ENCODE results near the gene NACC1.

Gene NACC1

GRCh38 chr19:13152974-13153568, 35.0 kb downstream of the NACC1 start (continued):
- TF ChIP-seq ZNF391 (tag by site-specific recombination; IDR thresholded peaks at IDR 0.05; ENCODE audit: borderline replicate concordance, low read depth) (peak; percentile 92; the same call in 1 of the 2 replicates), KLF1 (tag by site-specific recombination; IDR thresholded peaks at IDR 0.05) (peak; percentile 74), ZNF843 (tag by site-specific recombination; IDR thresholded peaks at IDR 0.05) (peak; percentile 82), OVOL3 (tag by site-specific recombination; IDR thresholded peaks at IDR 0.05) (peak; percentile 51; the same call in 1 of the 2 replicates), ZNF274 (IDR thresholded peaks at IDR 0.05; ENCODE audit: low read length) (no peak), ZNF274 (tag by site-specific recombination; IDR thresholded peaks at IDR 0.05; ENCODE audit: borderline replicate concordance) (no peak), EGR2 (tag by site-specific recombination; IDR thresholded peaks at IDR 0.05; ENCODE audit: low read depth) (peak; percentile 79), ZBTB7A (tag by site-specific recombination; IDR thresholded peaks at IDR 0.05; ENCODE audit: low read depth) (peak; percentile 78), ZFP37 (tag by site-specific recombination; IDR thresholded peaks at IDR 0.05) (peak; percentile 97), ZNF624 (tag by site-specific recombination; IDR thresholded peaks at IDR 0.05) (no peak; the same call in 1 of the 2 replicates), ZNF10 (tag by site-specific recombination; IDR thresholded peaks at IDR 0.05) (peak; percentile 38; the same call in 1 of the 2 replicates), ZNF404 (tag by site-specific recombination; IDR thresholded peaks at IDR 0.05) (peak; percentile 22; the same call in 1 of the 2 replicates), ZBTB21 (tag by site-specific recombination; IDR thresholded peaks at IDR 0.05) (peak; percentile 94), PRDM1 (tag by site-specific recombination; IDR thresholded peaks at IDR 0.05) (no peak), ZNF658 (tag by site-specific recombination; IDR thresholded peaks at IDR 0.05) (no peak), ZNF530 (tag by site-specific recombination; IDR thresholded peaks at IDR 0.05; ENCODE audit: low read depth) (no peak), YY2 (tag by site-specific recombination; IDR thresholded peaks at IDR 0.05) (peak; percentile 88), ZEB2 (tag by site-specific recombination; IDR thresholded peaks at IDR 0.05) (peak; percentile 77; the same call in 1 of the 2 replicates), ZFP69B (tag by site-specific recombination; IDR thresholded peaks at IDR 0.05) (peak; percentile 78; the same call in 1 of the 2 replicates), ZNF423 (tag by site-specific recombination; IDR thresholded peaks at IDR 0.05) (no peak), ZNF211 (tag by site-specific recombination; IDR thresholded peaks at IDR 0.05; ENCODE audit: low read depth) (no peak), ZNF747 (tag by site-specific recombination; IDR thresholded peaks at IDR 0.05) (no peak; the same call in 1 of the 2 replicates), ZBTB17 (tag by site-specific recombination; IDR thresholded peaks at IDR 0.05) (peak; percentile 56; the same call in 1 of the 2 replicates), ZNF777 (tag by site-specific recombination; IDR thresholded peaks at IDR 0.05; ENCODE audit: borderline replicate concordance) (peak; percentile 94), ZNF169 (tag by site-specific recombination; IDR thresholded peaks at IDR 0.05) (peak; percentile 76; the same call in 1 of the 2 replicates), ZIC2 (tag by site-specific recombination; IDR thresholded peaks at IDR 0.05) (peak; percentile 29; the same call in 1 of the 2 replicates), ZNF629 (tag by site-specific recombination; IDR thresholded peaks at IDR 0.05) (peak; percentile 96), HOXC10 (CRISPR knock-in tag; IDR thresholded peaks at IDR 0.05) (no peak; the same call in 1 of the 2 replicates), TRIM28 (IDR thresholded peaks at IDR 0.05; ENCODE audit: borderline replicate concordance, low read length) (no peak)
- TF ChIP-seq, protein P1, sequence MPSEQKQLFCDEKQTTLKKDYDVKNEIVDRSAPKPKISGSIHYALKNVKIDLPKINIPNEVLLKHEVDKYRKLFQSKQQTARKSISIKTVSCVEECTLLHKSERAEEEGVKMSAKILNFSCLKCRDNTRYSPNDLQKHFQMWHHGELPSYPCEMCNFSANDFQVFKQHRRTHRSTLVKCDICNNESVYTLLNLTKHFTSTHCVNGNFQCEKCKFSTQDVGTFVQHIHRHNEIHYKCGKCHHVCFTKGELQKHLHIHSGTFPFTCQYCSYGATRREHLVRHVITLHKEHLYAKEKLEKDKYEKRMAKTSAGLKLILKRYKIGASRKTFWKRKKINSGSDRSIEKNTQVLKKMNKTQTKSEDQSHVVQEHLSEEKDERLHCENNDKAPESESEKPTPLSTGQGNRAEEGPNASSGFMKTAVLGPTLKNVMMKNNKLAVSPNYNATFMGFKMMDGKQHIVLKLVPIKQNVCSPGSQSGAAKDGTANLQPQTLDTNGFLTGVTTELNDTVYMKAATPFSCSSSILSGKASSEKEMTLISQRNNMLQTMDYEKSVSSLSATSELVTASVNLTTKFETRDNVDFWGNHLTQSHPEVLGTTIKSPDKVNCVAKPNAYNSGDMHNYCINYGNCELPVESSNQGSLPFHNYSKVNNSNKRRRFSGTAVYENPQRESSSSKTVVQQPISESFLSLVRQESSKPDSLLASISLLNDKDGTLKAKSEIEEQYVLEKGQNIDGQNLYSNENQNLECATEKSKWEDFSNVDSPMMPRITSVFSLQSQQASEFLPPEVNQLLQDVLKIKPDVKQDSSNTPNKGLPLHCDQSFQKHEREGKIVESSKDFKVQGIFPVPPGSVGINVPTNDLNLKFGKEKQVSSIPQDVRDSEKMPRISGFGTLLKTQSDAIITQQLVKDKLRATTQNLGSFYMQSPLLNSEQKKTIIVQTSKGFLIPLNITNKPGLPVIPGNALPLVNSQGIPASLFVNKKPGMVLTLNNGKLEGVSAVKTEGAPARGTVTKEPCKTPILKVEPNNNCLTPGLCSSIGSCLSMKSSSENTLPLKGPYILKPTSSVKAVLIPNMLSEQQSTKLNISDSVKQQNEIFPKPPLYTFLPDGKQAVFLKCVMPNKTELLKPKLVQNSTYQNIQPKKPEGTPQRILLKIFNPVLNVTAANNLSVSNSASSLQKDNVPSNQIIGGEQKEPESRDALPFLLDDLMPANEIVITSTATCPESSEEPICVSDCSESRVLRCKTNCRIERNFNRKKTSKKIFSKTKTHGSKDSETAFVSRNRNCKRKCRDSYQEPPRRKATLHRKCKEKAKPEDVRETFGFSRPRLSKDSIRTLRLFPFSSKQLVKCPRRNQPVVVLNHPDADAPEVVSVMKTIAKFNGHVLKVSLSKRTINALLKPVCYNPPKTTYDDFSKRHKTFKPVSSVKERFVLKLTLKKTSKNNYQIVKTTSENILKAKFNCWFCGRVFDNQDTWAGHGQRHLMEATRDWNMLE (tag by site-specific recombination; conservative IDR thresholded peaks at IDR 0.05; ENCODE audit: low read depth), result no peak
- TF ChIP-seq, protein P2, sequence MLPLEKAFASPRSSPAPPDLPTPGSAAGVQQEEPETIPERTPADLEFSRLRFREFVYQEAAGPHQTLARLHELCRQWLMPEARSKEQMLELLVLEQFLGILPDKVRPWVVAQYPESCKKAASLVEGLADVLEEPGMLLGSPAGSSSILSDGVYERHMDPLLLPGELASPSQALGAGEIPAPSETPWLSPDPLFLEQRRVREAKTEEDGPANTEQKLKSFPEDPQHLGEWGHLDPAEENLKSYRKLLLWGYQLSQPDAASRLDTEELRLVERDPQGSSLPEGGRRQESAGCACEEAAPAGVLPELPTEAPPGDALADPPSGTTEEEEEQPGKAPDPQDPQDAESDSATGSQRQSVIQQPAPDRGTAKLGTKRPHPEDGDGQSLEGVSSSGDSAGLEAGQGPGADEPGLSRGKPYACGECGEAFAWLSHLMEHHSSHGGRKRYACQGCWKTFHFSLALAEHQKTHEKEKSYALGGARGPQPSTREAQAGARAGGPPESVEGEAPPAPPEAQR (tag by site-specific recombination; IDR thresholded peaks at IDR 0.05), result peak; percentile 75; the same call in 1 of the 2 replicates
- TF ChIP-seq, protein P3, sequence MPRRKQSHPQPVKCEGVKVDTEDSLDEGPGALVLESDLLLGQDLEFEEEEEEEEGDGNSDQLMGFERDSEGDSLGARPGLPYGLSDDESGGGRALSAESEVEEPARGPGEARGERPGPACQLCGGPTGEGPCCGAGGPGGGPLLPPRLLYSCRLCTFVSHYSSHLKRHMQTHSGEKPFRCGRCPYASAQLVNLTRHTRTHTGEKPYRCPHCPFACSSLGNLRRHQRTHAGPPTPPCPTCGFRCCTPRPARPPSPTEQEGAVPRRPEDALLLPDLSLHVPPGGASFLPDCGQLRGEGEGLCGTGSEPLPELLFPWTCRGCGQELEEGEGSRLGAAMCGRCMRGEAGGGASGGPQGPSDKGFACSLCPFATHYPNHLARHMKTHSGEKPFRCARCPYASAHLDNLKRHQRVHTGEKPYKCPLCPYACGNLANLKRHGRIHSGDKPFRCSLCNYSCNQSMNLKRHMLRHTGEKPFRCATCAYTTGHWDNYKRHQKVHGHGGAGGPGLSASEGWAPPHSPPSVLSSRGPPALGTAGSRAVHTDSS (tag by site-specific recombination; IDR thresholded peaks at IDR 0.05), result peak; percentile 43; the same call in 1 of the 2 replicates
- TF ChIP-seq, protein P4, sequence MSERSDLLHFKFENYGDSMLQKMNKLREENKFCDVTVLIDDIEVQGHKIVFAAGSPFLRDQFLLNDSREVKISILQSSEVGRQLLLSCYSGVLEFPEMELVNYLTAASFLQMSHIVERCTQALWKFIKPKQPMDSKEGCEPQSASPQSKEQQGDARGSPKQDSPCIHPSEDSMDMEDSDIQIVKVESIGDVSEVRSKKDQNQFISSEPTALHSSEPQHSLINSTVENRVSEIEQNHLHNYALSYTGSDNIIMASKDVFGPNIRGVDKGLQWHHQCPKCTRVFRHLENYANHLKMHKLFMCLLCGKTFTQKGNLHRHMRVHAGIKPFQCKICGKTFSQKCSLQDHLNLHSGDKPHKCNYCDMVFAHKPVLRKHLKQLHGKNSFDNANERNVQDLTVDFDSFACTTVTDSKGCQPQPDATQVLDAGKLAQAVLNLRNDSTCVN (tag by site-specific recombination; optimal IDR thresholded peaks at IDR 0.05), result no peak
